GM12891 (cell line): ENCODE results near the gene IGF2.

Experiments used
- POLR2A ChIP-seq: IDR thresholded peaks from 2 replicates; pipeline ENCODE4 v1.6.1; 2011; ENCODE audit warnings: low read depth, low read length, control low read depth
- POLR2AphosphoS5 ChIP-seq: IDR thresholded peaks from 2 replicates; pipeline ENCODE4 v1.6.1; 2011; ENCODE audit warnings: low read depth, low read length, control low read depth
- POU2F2 ChIP-seq: IDR thresholded peaks from 2 replicates; pipeline ENCODE4 v1.6.1; 2011; ENCODE audit warnings: low read depth, mild to moderate bottlenecking, control low read depth, low read length, moderate library complexity
- SPI1 ChIP-seq: IDR thresholded peaks from 2 replicates; pipeline ENCODE4 v1.6.1; 2011; ENCODE audit warnings: low read depth, low read length, control low read depth
- TAF1 ChIP-seq: IDR thresholded peaks from 2 replicates; pipeline ENCODE4 v1.6.1; 2011; ENCODE audit warnings: low read depth, low read length, control low read depth

- TF ChIP-seq POLR2A (no peak), POLR2AphosphoS5 (no peak), POU2F2 (no peak), SPI1 (no peak), TAF1 (no peak)
Observed at GRCh38 chr11:2132874-2133240, 6.3 kb downstream of the IGF2 start.
